Neuronal stem cell (in vitro differentiated cells): Measurements from ENCODE around the gene SLX4IP.

ENCODE experiments used
- DNase-seq: peaks from one replicate; pipeline ENCODE4 v3.0.0-alpha.2; 2013; ENCODE audit warnings: low spot score
- H2AFZ ChIP-seq: one replicate; pipeline ENCODE4 v1.6.1; 2013; ENCODE audit warnings: mild to moderate bottlenecking, low read length, inconsistent platforms
- H2AK5ac ChIP-seq: 2 replicates; pipeline ENCODE4 v1.6.1; 2013; ENCODE audit warnings: low read depth, mild to moderate bottlenecking, inconsistent platforms, low read length, moderate library complexity, mixed read lengths
- H2BK120ac ChIP-seq: 2 replicates; pipeline ENCODE4 v1.6.1; 2013; ENCODE audit warnings: low read depth, mild to moderate bottlenecking, inconsistent platforms, low read length, moderate library complexity, mixed read lengths
- H2BK12ac ChIP-seq: one replicate; pipeline ENCODE4 v1.6.1; 2013; ENCODE audit warnings: low read length, inconsistent platforms
- H2BK15ac ChIP-seq: 2 replicates; pipeline ENCODE4 v1.6.1; 2013; ENCODE audit warnings: mild to moderate bottlenecking, low read length, inconsistent platforms, mixed read lengths
- H2BK5ac ChIP-seq: one replicate; pipeline ENCODE4 v1.6.1; 2013; ENCODE audit warnings: inconsistent platforms, mild to moderate bottlenecking, low read length, moderate library complexity
- H3K14ac ChIP-seq: one replicate; pipeline ENCODE4 v1.6.1; 2013; ENCODE audit warnings: low read length, inconsistent platforms
- H3K18ac ChIP-seq: 2 replicates; pipeline ENCODE4 v1.6.1; 2013; ENCODE audit warnings: low read length, inconsistent platforms
- H3K23ac ChIP-seq: 2 replicates; pipeline ENCODE4 v1.6.1; 2013; ENCODE audit warnings: low read depth, mild to moderate bottlenecking, mixed read lengths, low read length, inconsistent platforms; ENCODE audit not compliant: poor library complexity
- H3K27ac ChIP-seq: replicated peaks from 3 replicates; pipeline ENCODE4 v1.5.1; 2013; ENCODE audit warnings: low read length, inconsistent platforms
- H3K27me3 ChIP-seq, 3 experiments: 2 replicates each; pipeline ENCODE4 v1.6.1; 2013; ENCODE audit warnings: low read length in 3 of 3, mild to moderate bottlenecking in 2 of 3, inconsistent platforms in 1 of 3, low read depth in 1 of 3, mixed read lengths in 1 of 3, moderate library complexity in 1 of 3; ENCODE audit not compliant: control insufficient read depth in 3 of 3, insufficient read depth in 3 of 3
- H3K36me3 ChIP-seq, 2 donors: replicated peaks in 1 of 2; 2 replicates each; pipeline ENCODE4 v1.6.1; 2013; ENCODE audit warnings: low read length in 2 of 2; ENCODE audit not compliant: control insufficient read depth in 2 of 2, insufficient read depth in 2 of 2
- H3K4ac ChIP-seq: 2 replicates; pipeline ENCODE4 v1.6.1; 2013; ENCODE audit warnings: inconsistent platforms, mild to moderate bottlenecking, low read length, moderate library complexity
- H3K4me1 ChIP-seq, 2 donors: 1 replicate in 1 of 2; 2 replicates in 1 of 2; pipeline ENCODE4 v1.6.1; 2013; ENCODE audit warnings: low read length in 2 of 2, low read depth in 1 of 2; ENCODE audit not compliant: control insufficient read depth in 2 of 2, insufficient read depth in 1 of 2
- H3K4me2 ChIP-seq: one replicate; pipeline ENCODE4 v1.6.1; 2013; ENCODE audit warnings: mild to moderate bottlenecking, low read length, inconsistent platforms; ENCODE audit not compliant: insufficient read depth, poor library complexity, severe bottlenecking
- H3K4me3 ChIP-seq, 2 donors: 2 replicates each; pipeline ENCODE4 v1.5.1; 2013; ENCODE audit warnings: low read length in 2 of 2, mild to moderate bottlenecking in 2 of 2, inconsistent platforms in 1 of 2, moderate library complexity in 1 of 2
- H3K79me1 ChIP-seq: one replicate; pipeline ENCODE4 v1.6.1; 2013; ENCODE audit warnings: low read depth, mild to moderate bottlenecking, inconsistent platforms, low read length, moderate library complexity
- H3K9ac ChIP-seq: one replicate; pipeline ENCODE4 v1.6.1; 2013; ENCODE audit warnings: mild to moderate bottlenecking, low read depth, low read length, inconsistent platforms; ENCODE audit not compliant: poor library complexity
- H3K9me3 ChIP-seq, 2 donors: replicated peaks in 1 of 2; 2 replicates each; pipeline versions ENCODE3 to v1.6.1; 2013; ENCODE audit warnings: low read length in 2 of 2, mild to moderate bottlenecking in 2 of 2, inconsistent platforms in 1 of 2, low read depth in 1 of 2, mixed read lengths in 1 of 2, moderate library complexity in 1 of 2; ENCODE audit not compliant: control insufficient read depth in 2 of 2, insufficient read depth in 1 of 2
- H4K8ac ChIP-seq: one replicate; pipeline ENCODE4 v1.6.1; 2013; ENCODE audit warnings: low read depth, mild to moderate bottlenecking, inconsistent platforms, low read length, moderate library complexity
- H4K91ac ChIP-seq: one replicate; pipeline ENCODE4 v1.6.1; 2013; ENCODE audit warnings: low read length, low read depth, mild to moderate bottlenecking, inconsistent platforms; ENCODE audit not compliant: poor library complexity
- WGBS, 2 donors: extraction: QIAGEN DNeasy Blood & Tissue Kit; methylation state at CpG; one replicate each; pipeline ENCODE4 v1.1.7; 2013; ENCODE audit warnings: missing lambda C conversion rate in 2 of 2, mixed read lengths in 1 of 2; ENCODE audit not compliant: insufficient read length in 2 of 2, insufficient replicate concordance in 1 of 2; ENCODE audit errors: extremely low coverage in 2 of 2; 5-methylcytosine and 5-hydroxymethylcytosine counted together

SLX4IP gene

DNA sequence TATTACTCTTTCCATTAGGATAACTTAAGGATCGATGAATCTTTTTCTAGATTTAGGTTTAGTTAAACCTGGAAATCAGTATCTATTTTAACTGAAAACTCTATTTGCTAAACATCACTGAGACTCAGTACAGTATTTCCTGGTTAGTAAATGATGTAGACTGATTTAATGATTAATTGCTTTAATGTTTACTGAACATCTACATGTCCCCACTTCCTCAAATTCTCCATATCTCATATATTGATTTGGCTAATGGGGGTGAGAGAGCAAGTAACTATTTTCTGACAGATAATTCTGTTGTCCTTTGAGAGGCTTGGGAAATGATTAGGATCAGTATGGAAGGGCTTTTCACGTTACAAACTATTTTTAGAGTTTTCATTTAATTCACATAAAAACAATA, 11.4 kb upstream of the SLX4IP start:
- Histone ChIP-seq H3K18ac (no peak overlapping the region), H3K9me3 (peaks cover 0 to 5% of the 10 kb centered on the region in 2 donors), H2AFZ (no peak overlapping the region), H3K36me3 (peaks cover 3 to 34% of the 10 kb centered on the region in 2 donors), H3K4me3 (no peak overlapping the region), H3K9ac (no peak overlapping the region), H3K27ac (no peak overlapping the region), H3K4ac (no peak overlapping the region), H4K91ac (no peak overlapping the region), H2BK15ac (no peak overlapping the region), H3K14ac (no peak overlapping the region), H3K79me1 (peaks cover 7% of the 10 kb centered on the region), H2BK12ac (no peak overlapping the region), H2AK5ac (no peak overlapping the region), H3K23ac (no peak overlapping the region), H3K4me2 (no peak overlapping the region), H2BK120ac (no peak overlapping the region), H3K27me3 (no peaks in the 10 kb centered on the region), H2BK5ac (no peak overlapping the region), H3K4me1 (no peaks in the 10 kb centered on the region), H4K8ac (no peak overlapping the region)
- no peak for DNase-seq
- WGBS, 2 donors = no CpG with 5 or more reads among the region's 2 CpGs

DNA sequence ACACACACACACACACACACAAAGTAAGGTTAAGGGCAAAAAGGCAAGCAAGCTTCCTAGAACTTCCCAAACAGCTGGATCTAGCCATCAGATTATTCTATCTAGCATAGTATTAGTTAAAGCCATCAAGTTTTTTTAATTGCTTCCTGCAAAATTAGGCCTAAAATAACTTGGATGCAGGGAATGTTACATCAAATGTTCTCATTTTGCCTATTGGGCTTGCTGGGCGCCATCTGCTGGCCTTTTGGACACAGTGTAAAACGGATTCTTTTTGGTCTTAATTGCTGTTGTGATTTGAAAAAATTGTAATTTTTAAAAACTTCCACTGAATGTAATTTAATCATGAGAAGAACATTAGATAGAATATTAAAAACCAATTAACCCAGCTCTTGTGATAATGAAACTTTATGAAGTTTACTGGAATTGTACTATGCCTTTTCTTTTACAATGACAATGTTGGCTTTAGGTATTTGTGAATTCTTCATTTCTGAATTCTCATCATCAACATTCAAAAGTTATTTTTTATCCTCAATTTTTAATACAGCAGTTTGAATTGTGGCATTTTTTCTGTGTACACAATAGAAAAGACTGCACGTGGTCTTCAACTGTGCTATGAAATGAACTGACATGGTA, 7.9 kb upstream of the SLX4IP start:
- no peak overlapping the region for H4K91ac ChIP-seq
- H2AK5ac ChIP-seq = no peak overlapping the region
- H2AFZ ChIP-seq = no peak overlapping the region
- no peak overlapping the region for H3K14ac ChIP-seq
- H3K36me3 ChIP-seq = peaks cover 3 to 25% of the 10 kb centered on the region in 2 donors
- H3K79me1 ChIP-seq = peaks cover 7% of the 10 kb centered on the region
- H3K4me2 ChIP-seq = no peak overlapping the region
- H3K27ac ChIP-seq = no peak overlapping the region
- no peak overlapping the region for H2BK5ac ChIP-seq
- H3K4me1 ChIP-seq = peaks cover 0 to 5% of the 10 kb centered on the region in 2 donors
- no peak overlapping the region for H3K4me3 ChIP-seq
- no peak overlapping the region for H3K4ac ChIP-seq
- H3K27me3 ChIP-seq = no peaks in the 10 kb centered on the region
- no peak overlapping the region for H2BK12ac ChIP-seq
- no peak overlapping the region for H2BK120ac ChIP-seq
- no CpG with 5 or more reads among the region's 3 CpGs for WGBS, 2 donors
- H3K9ac ChIP-seq = no peak overlapping the region
- no peak overlapping the region for H4K8ac ChIP-seq
- no peak overlapping the region for H3K23ac ChIP-seq
- no peak overlapping the region for H2BK15ac ChIP-seq
- peaks cover 0 to 5% of the 10 kb centered on the region in 2 donors for H3K9me3 ChIP-seq
- DNase-seq = peak; percentile 42
- no peak overlapping the region for H3K18ac ChIP-seq

DNA sequence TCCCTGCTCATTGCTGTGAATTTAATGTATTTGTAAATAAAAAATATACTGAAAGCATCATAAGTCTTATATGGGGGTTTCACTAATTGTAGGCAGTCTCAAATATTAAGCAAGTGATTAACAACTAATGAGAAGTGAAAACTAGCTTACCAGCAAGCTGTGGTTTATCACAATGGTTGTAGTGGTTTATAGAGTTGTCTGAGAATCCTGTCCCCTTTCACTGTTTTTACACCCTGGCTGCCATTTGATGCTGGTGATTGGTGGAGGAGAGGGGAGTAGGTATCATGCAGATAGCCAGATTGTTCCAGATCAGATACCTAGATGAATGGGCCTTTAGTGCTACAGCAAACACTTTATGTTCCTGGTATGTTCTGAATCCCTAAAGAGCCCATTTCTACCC, 7.1 kb upstream of the SLX4IP start:
- Histone ChIP-seq H3K27me3 (no peaks in the 10 kb centered on the region), H3K27ac (no peak overlapping the region), H4K91ac (no peak overlapping the region), H3K9ac (no peak overlapping the region), H3K23ac (no peak overlapping the region), H2BK120ac (no peak overlapping the region), H2AK5ac (no peak overlapping the region), H3K4me1 (peaks cover 0 to 6% of the 10 kb centered on the region in 2 donors), H4K8ac (no peak overlapping the region), H3K9me3 (peaks cover 0 to 5% of the 10 kb centered on the region in 2 donors), H2AFZ (no peak overlapping the region), H3K4me3 (no peak overlapping the region), H3K14ac (no peak overlapping the region), H2BK12ac (no peak overlapping the region), H3K18ac (no peak overlapping the region), H3K4me2 (no peak overlapping the region), H3K79me1 (peaks cover 7% of the 10 kb centered on the region), H3K36me3 (peaks cover 3 to 25% of the 10 kb centered on the region in 2 donors), H2BK5ac (no peak overlapping the region), H3K4ac (no peak overlapping the region), H2BK15ac (no peak overlapping the region)
- DNase-seq = no peak

GRCh38 chr20:10429443-10429981, 5.6 kb upstream of the SLX4IP start:
- Histone ChIP-seq H3K18ac (no peak overlapping the region), H4K8ac (no peak overlapping the region), H2BK12ac (no peak overlapping the region), H2AK5ac (no peak overlapping the region), H3K4me1 (peaks cover 0 to 6% of the 10 kb centered on the region in 2 donors), H3K9me3 (no peaks in the 10 kb centered on the region), H3K27me3 (no peaks in the 10 kb centered on the region), H2BK120ac (no peak overlapping the region), H3K14ac (no peak overlapping the region), H2AFZ (no peak overlapping the region), H3K4ac (no peak overlapping the region), H2BK15ac (no peak overlapping the region), H3K4me2 (no peak overlapping the region), H3K23ac (no peak overlapping the region), H3K79me1 (peaks cover 11% of the 10 kb centered on the region), H3K4me3 (no peak overlapping the region), H2BK5ac (no peak overlapping the region), H3K9ac (no peak overlapping the region), H3K27ac (no peak overlapping the region), H3K36me3 (peaks cover 3 to 19% of the 10 kb centered on the region in 2 donors), H4K91ac (no peak overlapping the region)
- DNase-seq = no peak
- WGBS, 2 donors = no CpG with 5 or more reads among the region's 5 CpGs
